ENCODE results near the gene TAGLN2.
"Not testable (repeated sequence)": the region's sequence is repeated elsewhere in the genome, so short reads cannot be mapped to it uniquely, and the experiment has no call there.

Gene TAGLN2

DNA sequence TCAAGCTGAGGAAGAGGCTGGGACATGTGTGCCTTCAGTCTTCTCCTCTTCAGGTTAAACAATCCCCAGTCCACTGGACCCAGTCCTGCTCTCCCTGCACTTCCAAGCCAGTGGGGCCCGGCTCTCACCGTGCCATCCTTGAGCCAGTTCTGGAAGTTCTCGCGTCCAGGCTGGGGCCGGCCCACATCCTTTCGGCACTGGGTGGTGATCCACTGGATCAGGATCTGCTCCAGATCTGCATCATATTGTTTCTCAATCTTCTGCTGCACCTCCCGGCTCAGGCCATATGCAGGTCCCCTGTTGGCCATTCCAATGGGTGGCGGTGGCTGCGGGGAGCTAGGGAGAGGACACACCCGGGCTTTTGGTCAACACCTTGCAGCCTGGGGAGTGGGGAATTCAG, 5.1 kb downstream of the TAGLN2 start:
- DNase-seq: no peak

DNA sequence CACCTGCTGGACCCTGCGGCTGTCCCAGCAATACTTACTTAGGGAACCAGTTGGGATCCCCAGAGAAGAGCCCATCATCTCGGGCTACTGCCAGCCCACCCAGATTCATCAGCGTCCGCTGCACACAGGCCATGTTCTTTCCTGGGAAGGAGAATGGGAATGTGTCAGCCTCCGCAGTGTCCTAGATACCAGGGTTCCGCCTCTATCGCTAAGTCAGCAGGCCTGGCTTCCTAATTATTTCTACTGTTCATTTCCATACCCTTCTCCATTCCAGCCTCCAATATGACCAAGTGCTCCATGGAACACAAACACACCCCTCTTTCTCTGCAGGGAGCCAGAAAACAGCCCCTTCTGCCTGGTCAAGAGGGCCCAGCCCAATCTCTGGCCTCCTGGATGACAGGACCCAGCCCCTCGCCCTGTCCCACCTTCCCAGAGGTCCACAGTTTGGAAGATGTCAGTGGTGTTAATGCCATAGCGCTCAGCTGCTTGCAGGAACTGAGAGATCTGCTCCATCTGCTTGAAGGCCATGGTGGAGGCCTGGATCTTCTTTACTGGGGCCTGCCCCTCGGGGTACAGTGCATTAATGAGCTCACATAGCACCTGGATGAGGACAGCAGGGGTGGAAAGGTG, 6.0 kb downstream of the TAGLN2 start:
- DNase-seq: no peak

DNA sequence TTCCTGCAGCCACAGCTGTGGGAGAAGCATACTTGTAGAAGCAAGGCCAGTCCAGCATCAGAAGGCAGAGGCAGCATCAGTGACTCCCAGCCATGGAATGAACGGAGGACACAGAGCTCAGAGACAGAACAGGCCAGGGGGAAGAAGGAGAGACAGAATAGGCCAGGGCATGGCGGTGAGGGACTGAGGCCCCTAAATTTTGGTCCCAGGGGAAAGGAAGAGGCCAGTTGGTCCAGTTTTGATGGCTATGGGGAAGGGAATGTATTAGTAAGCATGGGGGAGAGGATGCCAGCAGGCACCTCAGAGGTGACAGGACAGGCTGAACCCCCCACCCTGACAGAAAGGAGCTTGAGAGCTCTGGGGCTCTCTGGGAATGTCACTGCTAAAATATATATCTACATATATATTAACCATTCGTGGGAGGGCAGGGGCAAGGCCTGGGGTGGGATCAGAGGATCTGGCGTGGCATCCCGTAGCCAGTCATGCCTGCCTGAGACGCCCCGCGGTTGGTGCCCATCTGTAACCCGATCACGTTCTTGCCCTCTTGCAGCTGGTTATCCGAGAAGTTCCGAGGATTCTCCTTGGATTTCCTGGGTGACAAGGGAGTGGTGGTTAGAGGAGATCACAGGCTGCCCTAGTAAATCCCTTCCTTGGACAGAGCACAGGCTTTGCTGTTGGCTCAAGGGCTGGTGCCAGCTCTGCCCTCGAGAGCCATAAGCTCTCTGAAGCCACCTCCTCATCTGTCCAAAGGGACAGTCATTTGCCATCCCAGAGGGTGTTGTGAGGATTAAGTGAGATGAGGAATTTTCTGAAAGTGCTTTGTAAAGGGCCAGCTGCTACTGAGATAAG, 6.7 kb downstream of the TAGLN2 start:
- no peak for DNase-seq

DNA sequence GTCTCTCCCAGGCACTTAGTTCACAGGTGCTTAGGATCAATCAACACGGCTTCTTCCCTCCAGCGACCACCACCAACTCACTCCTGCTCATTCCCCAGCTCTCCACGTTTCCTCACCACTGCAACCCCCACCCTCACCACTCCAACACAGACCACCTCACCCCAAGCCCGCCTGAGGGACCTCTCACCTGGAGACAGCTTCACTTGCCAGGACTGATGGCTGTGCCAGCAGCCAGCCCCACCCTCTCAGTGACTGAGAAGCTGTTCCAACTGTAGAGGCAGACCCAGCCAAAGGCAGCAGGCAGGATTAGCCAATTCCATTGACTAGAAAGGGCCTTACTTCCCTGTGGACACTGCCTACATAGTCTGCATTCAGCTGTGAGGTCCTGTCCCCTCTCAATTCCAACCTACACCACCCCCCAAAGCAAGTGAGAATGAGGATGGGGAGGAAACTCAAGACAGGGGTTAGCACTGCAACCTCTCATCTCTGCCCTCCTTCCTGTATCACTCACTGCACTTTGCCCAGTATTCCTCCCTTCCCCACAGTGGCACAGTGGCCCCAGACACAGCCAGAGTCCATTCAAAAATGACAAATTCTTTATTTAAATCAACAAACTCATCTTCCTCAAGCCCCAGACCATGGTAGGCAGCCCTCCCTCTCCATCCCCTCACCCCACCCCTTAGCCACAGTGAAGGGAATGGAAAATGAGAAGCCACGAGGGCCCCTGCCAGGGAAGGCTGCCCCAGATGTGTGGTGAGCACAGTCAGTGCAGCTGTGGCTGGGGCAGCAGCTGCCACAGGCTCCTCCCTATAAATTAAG, 7.6 kb downstream of the TAGLN2 start:
- no peak for DNase-seq

DNA sequence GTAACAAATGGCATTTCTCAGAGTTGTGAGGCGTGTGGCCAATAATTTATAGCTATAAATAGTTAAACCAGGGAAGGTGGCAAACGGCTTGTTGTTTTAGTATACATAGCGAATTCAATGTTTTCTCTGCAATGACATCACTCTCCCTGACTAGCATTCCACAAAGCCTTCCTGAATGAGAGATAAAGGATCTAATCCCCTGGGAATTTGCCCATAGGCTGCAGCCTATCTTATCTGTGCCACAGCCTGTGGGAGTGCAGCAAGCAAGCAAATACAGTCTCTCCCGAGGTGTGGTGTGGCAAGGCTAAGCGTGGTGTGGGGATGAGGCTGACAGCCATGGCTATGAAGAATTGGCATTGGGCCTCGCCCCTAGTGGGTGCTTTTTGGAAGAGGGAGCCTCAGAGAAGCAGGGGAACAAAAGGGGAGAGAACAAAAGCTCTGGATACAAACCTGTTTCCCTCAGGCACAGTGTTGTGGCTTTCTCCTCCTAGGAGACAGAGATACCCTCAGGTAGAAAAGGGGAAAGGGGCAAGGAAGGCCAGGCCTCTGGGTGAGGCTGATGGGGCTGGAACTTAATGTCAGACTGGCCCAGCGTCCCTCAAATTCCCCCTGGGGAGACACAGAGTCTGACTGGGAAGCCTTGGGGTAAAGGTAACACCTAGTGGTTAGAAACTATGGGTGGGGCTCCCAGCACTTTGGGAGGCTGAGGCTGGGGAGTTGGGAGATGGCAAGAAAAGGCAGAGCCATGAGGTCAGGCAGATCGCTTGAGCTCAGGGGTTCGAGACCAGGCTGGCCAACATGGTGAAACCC, 8.9 kb downstream of the TAGLN2 start:
- no peak for DNase-seq

DNA sequence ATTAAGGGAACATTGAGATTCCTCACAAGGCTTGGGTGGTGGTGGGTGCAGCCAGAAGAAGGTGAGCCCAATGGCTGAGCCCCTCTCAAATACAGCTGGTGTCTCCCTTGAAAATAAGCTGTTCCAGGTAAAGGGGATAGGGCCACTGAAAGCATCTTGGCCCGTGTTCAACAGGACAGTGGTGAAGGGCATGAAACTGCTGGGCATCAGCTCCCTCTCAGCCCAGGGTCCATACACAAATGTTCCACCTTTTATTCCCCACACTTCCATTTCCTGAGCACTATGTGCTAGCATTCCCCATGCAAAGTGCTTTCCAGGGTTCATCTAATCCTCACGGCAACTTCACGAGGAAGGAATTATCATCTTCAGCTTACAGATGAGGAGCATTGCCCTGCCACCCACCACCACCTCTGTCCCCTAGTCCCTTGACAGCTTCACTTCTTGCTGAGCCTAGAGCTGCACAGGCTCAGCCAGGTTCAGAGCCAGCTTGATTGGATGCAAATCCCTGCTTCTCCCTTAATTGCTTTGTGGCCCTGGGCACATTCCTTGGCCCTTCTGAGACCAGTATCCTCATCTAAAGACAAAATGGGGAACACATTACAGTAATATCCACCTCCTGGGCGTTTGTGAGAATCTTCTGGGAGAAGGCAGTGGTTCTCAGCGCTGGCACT, 9.6 kb downstream of the TAGLN2 start:
- DNase-seq: no peak

DNA sequence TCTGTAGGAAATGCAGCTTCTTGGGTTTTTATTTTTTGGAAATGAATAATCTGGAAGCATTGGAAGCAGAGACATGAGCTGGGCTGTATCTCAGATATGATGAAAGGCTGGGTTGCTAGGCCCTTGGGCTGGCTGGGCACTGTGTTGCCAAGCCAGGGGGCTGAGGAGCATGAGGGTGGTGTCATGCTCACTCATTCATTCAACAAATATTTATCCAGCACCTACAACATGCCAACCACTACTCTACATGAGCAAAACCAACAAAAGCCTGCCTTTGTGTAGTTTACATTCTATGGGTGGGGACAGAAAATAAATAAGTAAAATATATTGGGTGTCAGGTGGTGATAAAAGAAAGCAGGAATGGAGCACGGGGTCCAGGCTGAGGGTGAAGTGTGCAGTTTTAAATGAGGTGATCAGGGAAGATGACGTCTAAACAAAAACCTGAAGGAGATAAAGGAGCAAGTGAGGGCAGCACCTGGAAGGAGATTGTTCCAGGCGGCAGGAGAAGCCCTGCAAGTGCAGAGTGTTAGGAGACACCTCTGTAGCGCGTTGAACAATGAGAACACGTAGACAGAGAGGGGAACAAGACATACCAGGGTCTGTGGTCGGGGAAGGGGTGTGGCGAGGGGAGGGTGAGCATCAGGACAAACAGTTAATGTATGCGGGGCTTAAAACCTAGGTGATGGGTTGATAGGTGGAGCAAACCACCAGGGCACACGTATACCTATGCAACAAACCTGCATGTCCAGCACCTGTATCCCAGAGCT, 10.9 kb downstream of the TAGLN2 start:
- DNase-seq: no peak

DNA sequence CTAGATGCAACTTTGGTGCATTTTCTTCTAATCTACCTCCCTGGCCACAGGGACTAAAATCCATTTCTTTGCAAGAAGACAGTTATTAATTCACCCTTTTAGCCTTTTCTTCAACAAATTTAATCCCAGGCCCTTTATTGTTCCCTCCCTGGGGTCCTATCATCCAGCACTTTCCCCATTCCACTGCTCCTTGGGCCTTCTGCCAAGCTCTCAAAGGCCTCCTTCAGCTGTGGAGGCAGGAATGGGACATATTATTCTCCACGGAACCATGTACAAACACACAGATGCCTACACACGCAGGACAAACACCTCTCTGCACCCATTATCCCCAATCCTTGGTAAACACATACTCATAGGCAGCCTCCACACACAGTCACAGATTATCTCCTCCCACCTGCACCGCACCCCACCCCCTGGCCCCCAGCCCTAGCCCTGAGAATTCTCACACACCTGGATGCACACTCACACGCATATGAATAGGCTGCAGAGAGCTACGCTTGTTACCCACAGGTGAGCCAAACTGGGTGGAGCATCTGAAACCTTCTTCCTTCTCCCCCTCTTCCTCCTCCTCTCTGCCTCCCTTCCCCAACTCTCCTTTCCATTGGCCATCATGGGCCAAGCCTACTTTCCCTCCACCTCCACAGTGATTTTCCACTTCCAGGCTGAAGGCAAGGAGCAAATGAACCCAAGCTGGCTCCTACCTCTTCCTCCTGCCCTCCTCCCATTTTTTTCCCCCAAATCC, 11.7 kb downstream of the TAGLN2 start:
- no peak for DNase-seq

DNA sequence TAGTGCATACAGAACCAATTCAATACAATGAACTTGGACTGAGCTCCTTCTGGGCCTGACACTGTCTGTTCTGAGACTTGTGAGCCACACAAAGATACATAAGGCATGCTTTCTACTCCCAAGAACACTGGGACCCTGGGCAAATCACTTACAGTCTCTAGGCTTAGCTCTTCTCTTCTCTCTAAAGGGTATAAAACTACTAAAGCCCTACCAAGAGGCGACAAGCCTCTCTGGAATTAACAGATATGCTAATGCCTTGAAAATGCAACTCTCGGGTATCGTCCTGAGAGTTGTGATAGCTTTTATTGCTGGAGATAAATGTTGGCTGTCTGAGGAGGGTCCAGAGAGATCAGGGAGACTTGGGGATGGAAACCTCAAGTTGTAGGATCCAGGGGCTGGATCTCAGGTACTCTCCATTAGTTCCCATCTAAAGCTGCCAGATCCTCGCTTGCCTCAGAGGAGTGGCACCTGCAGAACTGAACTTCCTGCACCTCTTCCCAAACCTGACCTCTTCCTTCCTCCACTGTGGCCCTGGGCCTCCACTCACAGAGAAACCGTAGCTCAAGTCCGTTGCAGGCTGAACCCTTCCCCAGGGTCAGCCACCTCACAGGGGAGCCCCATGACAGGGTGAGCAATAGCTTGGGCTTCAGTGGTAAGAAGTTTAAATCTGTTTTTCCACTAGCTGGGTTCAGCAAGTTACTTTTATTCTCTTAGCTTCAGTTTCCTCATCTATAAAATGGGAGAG, 13.8 kb downstream of the TAGLN2 start:
- no peak for DNase-seq

DNA sequence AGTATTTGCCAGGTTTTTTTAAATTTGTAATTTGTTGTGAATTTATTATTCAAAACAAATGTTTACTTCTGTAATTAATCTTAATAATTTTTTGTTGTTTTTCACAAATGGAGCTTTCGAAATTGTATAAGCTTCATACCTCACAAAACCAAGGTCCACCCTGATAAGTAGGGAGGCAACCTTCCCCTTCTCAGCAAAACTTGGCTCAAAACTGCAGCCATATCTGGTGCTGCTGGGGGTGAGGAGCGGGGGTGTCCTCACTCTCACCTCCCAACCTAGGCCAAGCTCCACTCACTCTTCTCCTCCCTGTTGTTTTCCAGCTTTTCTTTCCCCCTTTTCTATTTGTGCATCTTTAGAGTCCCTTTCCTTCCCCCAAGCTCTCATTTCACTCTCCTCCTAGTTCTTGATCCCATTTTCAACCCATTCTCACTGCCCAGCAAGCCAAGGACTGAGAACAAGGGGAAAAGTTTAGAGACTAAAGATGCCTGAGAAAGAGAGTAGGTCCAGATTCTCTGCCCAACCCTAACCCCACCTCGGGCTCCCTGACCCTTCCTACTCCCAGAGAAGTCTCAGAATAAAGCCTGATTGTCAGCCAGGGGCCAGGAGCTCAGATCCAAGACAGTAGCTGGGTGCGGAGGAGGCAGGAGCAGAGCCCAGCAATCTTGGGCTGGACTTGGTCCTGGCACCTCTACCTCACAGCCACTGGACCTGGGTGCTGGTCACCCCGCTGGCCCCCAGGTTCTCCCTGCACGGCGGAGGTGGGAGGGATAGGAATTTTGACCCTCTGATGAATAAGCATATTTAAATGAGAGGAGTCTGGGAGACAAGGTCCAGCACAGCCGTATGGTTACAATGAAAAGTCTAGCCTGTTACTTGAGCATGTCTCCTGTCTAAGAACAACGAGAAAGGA, 17.0 kb downstream of the TAGLN2 start:
- no peak for DNase-seq

DNA sequence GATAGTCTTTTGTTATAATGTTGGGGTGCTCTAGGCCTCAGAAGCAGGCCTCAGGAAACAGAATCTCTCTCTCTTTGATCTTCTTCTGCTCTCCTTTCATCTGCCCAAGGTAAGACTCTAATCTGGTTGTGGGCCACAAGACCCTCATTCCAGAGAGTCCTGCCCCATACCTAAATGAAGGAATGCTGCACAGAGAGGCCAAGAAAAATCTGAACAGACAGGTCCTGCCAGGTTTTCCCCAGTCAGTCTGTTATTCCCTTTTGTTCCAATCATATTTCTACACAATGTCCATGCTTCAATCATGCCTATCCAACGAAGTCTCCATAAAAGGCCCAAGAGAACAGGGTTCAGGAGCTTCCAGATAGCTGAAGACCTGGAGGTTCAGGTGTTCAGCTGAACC, 18.3 kb downstream of the TAGLN2 start:
- DNase-seq: no peak

DNA sequence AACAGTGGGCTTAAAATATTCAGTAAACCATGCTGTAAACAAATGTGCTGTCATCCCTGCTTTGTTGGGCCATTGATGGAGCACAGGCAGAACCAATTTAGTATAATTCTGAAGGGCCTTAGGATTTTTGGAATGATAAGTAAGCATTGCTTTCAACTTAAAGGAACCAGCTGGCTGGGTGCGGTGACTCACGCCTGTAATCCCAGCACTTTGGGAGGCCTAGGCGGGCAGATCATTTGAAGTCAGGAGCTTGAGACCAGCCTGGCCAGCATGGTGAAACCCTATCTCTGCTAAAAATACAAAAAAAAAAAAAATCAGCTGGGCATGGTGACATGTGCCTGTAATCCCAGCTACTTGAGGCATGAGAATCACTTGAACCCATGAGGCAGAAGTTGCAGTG, 21.3 kb downstream of the TAGLN2 start:
- DNase-seq: not testable (repeated sequence)

DNA sequence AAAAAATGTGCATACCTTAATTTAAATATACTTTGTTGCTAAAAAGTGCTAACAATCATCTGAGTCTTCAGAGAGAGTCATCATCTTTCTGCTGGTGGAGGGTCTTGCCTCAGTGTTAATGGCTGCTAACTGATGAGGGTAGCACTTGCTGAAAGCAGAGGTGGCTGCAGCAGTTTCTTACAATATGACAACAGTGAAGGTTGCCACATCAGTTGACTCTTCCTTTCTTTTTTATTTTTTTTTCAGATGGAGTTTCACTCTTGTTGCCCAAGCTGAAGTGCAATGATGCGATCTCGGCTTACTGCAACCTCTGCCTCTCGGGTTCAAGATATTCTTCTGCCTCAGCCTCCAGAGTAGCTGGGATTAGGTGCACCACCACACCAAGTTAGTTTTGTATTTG, 22.8 kb downstream of the TAGLN2 start:
- DNase-seq: no peak

DNA sequence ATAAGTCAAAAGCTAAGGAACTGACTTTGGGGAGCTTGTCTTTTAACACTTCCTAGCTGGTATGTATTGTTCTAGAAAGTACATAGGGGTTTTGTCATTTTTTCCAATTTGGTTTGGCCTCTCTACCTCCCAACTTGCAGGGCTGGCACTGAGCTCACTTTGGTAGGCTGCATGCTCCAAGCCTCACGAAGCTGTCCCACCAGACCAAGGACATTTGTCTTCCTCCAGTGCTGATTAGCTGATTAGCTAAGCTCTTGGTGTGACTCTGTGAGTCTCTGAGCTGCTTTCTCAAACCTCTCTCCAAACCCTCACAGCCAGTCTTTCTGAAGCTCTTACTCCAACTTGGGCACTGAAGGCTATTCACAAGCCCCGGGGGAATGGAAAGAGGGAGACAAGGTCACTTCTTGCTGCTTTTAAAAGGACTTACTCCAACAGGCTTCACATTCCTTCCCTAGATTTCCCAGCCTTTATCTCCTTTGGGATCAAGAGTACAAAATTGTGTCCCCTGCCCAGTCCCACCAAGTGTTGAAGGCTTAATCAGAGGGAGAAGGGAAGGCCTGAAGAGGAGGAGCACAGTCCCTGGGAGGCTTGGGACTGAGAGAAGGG, 24.4 kb downstream of the TAGLN2 start:
- no peak for DNase-seq

DNA sequence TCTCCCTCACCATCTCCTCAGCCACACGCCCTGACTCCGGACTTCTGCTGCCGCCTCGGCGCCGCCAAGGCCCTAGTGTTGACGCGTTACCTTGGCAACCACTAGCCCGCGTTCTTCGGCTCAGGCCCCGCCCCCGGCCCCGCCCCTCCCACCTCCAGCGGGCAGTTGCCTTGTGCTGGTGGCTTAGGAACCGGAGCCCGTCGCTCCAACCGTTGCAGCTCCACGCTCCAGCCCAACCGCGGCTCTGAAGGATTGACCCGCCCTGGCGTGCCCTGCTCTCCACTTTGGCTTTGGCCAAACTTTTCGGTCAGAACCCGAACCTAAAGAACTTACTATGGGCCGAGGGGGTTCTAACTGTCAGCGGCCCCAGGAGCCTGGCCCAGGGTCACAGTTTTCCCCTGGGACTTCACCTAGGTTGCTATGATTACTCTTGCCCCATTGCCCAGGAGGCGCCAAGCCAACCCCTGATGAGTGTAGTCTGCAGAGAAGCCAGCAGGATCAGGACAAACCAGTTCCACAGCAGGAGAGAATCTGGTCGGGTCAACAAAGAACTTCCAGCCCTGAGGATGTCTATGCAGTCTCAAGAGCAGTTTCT, 25.1 kb downstream of the TAGLN2 start, which contains the start of gene CFAP45:
Gene CFAP45, minus strand, starts transcription at position 80 of the 595 bp plus-strand sequence. Its CDS starts 67 bp downstream, at position 13.
- DNase-seq: peak; percentile 75

DNA sequence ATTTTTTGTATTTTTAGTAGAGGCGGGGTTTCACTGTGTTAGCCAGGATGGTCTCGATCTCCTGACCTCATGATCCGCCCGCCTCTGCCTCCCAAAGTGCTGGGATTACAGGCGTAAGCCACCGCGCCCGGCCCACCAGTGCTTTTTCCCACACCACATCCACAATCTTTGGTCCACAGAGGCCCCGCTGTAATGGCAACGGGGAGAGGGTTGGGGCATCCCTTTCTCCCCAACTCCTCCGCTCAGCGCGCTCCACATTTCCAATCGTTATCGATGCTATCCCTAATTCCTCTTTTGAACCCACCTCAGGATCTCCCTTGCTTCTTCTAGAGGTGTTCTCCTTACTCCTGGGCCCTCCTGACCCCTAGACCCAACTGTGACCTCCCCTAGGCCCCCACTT, 25.7 kb downstream of the TAGLN2 start:
- DNase-seq: not testable (repeated sequence)

DNA sequence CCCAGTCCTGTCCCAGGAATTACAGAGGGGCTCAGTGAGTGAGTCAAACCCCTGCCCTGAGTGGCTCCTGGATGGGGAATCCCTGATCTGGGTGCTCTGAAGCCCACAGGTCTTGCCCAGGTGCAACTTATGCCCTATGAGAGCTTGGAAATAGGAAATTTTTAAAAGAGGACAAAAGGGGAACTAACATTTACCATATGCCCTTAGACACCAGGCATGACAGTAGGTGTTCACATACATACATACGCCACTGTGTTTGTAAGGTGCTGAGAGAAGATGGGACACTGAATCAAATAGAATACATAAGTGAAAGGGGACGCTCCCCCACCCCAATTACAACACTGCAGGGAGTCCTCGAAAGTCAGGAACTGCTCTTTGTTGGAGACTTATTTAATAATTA, 26.8 kb downstream of the TAGLN2 start:
- DNase-seq: no peak

DNA sequence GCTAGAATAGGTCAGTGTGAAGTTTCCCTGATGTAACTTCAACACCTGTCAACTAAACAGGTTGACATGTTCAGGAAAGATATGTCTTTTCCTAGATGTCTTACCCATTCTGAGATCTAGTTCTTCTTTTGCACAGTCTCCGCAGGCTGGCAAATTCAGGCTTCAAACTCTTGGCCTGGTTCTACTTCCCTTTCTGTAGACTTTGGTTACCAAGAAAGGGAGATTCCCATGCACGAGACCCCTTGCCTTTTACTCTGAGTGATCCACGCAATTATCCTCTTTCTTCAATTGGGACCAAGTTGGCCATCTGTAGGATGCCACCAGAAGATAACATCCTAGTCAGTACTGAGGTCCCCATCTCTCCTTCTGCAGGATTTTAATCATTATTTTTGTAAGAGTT, 27.3 kb downstream of the TAGLN2 start:
- no peak for DNase-seq

Measured in NCI-H2227 treated with DMSO at 0.1 percent for 48 hours (cell line).